Testis (tissue), 3 donors: ENCODE data around the gene SLC16A6. TPM values are rescaled to one million over a fixed set of nuclear protein-coding genes. Genes with fewer than 3 reads are reported as not detected.
"Not testable (repeated sequence)": the region's sequence is repeated elsewhere in the genome, so short reads cannot be mapped to it uniquely, and the experiment has no call there.

ENCODE experiments used
- DNase-seq: peaks from one replicate; pipeline ENCODE4 v3.0.0-alpha.2; 2019
- H3K27ac ChIP-seq, 2 donors: fragments of 200-600 bp; sonication (generic); one replicate each; pipeline ENCODE4 v1.5.1; 2019
- H3K27me3 ChIP-seq: fragments of 200-600 bp; sonication (generic); one replicate; pipeline ENCODE4 v1.5.1; 2019
- H3K36me3 ChIP-seq: fragments of 200-600 bp; sonication (generic); one replicate; pipeline ENCODE4 v1.5.1; 2017; ENCODE audit warnings: low read depth; ENCODE audit errors: missing control alignments
- H3K4me1 ChIP-seq: fragments of 200-600 bp; sonication (generic); one replicate; pipeline ENCODE4 v1.5.1; 2019
- H3K4me3 ChIP-seq, 2 donors: fragments of 200-600 bp; sonication (generic); one replicate each; pipeline ENCODE4 v1.5.1; 2017 to 2019
- H3K9me3 ChIP-seq: fragments of 200-600 bp; sonication (generic); one replicate; pipeline ENCODE4 v1.5.1; 2017
- POLR2A ChIP-seq: fragments of 450-650 bp; IDR thresholded peaks from one replicate; pipeline ENCODE4 v1.6.1; 2017; ENCODE audit warnings: antibody characterized with exemption, mild to moderate bottlenecking, moderate library complexity
- WGBS, 2 donors: methylation state at CpG; one replicate each; pipeline ENCODE4 v1.1.5; 2018; 5-methylcytosine and 5-hydroxymethylcytosine counted together
- intact Hi-C: fragments of 100-400 bp; cut with DNase I; formaldehyde crosslinking; loops from one replicate; pipeline ENCODE4 v1.15.1; 2023; ENCODE audit warnings: low total_unique reads
- polyA plus RNA-seq: library from polyadenylated mRNA; stranded (reverse); fragments of 350-450 nt; fragmentation: Illumina TruSeq; extraction: RNeasy Lipid Tissue Mini Kit (QIAGEN cat#74804); gene quantifications from one replicate; pipeline ENCODE4 v1.2.3, GENCODE V29; 2014; ENCODE audit warnings: low read depth, low replicate concordance; ENCODE audit not compliant: insufficient read depth
- total RNA-seq, 2 donors: library from RNA; depleted of rRNA; stranded (reverse); fragments of >200 nt; gene quantifications; one replicate each; pipeline ENCODE4 v1.2.3, GENCODE V29; 2016
- TF ChIP-seq, protein P1 (sequence below), 3 experiments: fragments of 450-650 bp in 2 of 3; fragments of 200-600 bp in 1 of 3; sonication (generic) in 1 of 3; IDR thresholded peaks; one replicate each; pipeline ENCODE4 v1.5.1; 2016 to 2019; ENCODE audit warnings: antibody characterized with exemption in 3 of 3, mild to moderate bottlenecking in 2 of 3, moderate library complexity in 1 of 3

SLC16A6 gene
- total and polyA plus RNA-seq, 3 donors from 2014 or later = 1.5 to 2.2 (median 1.9) TPM

DNA sequence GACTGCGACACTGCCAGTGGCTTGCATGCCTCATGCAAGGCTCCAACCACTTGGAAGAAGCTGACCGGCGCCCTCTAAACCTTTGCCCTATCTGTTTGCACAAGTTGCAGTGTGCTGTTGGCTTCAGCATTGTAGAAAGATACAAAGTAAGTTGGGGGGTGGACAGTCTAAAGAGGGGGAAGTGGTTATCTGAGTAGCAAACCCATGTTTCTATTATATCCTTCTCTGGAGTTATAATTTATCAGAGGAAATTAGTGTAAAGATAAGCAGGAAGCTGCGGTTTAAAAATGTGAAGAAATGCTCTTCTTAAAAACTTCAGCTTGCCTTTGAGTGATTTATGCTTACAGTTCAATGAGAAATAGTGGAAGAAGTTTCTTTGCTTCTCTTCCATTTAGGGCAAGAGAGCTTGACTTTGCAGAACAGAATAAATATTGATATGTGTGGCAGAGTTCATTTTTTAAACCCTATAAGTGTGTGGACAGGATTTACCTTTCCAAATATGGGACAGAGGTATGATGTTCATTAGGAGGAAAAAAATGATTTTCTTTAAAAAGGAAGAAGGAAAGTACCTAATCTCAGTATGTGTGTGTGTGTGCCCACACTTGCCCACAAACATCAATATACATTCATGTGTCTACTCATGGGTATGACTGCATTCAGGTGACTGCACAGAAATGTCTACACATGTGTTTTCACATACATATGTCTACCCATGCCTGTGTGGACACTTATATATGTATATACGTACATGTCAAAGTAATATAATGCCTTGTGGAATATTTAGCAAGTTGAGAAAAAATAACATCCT lies 35.0 kb downstream of the SLC16A6 start:
- no peaks in the 10 kb centered on the region for H3K36me3 ChIP-seq
- no peaks in the 10 kb centered on the region for H3K9me3 ChIP-seq
- no peak for DNase-seq
- WGBS, 2 donors = 70 to 74% methylated on average over 5 of the region's 5 CpGs
- TF ChIP-seq, protein P1, sequence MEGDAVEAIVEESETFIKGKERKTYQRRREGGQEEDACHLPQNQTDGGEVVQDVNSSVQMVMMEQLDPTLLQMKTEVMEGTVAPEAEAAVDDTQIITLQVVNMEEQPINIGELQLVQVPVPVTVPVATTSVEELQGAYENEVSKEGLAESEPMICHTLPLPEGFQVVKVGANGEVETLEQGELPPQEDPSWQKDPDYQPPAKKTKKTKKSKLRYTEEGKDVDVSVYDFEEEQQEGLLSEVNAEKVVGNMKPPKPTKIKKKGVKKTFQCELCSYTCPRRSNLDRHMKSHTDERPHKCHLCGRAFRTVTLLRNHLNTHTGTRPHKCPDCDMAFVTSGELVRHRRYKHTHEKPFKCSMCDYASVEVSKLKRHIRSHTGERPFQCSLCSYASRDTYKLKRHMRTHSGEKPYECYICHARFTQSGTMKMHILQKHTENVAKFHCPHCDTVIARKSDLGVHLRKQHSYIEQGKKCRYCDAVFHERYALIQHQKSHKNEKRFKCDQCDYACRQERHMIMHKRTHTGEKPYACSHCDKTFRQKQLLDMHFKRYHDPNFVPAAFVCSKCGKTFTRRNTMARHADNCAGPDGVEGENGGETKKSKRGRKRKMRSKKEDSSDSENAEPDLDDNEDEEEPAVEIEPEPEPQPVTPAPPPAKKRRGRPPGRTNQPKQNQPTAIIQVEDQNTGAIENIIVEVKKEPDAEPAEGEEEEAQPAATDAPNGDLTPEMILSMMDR (IDR thresholded peaks at IDR 0.05) = no peak
- TF ChIP-seq POLR2A = no peak
- no peak overlapping the region for H3K27ac ChIP-seq
- no peak overlapping the region for H3K4me3 ChIP-seq
- no peaks in the 10 kb centered on the region for H3K27me3 ChIP-seq
- intact Hi-C loops = no loop called here
- H3K4me1 ChIP-seq = peaks cover 3% of the 10 kb centered on the region

DNA sequence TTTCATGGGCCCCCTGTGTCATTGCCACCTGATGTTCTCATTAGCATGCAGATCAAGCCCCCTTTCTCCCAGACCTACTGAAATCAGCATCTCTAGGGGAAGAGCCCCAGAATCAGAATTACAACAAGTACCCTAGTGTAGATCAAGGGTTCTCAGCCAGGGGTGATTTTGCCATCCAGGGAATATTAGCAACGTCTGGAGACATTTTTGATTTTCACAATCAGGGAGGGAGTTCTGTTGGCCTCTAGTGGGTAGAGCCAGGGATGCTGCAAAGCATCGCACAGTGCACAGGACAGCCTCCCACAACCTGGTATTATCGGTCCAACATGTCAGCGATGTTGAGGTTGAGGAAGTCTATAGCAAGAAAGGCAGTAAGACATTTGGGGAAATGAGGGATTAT lies 35.8 kb downstream of the SLC16A6 start:
- Histone ChIP-seq H3K9me3 (no peaks in the 10 kb centered on the region), H3K4me1 (peaks cover 5% of the 10 kb centered on the region), H3K27me3 (no peaks in the 10 kb centered on the region), H3K36me3 (no peaks in the 10 kb centered on the region), H3K4me3 (no peak overlapping the region), H3K27ac (no peak overlapping the region)
- WGBS, 2 donors = 85 to 86% methylated on average over 4 of the region's 4 CpGs
- DNase-seq = no peak
- intact Hi-C loops = no loop called here
- TF ChIP-seq, protein P1 (IDR thresholded peaks at IDR 0.05) = no peak
- TF ChIP-seq POLR2A = no peak

DNA sequence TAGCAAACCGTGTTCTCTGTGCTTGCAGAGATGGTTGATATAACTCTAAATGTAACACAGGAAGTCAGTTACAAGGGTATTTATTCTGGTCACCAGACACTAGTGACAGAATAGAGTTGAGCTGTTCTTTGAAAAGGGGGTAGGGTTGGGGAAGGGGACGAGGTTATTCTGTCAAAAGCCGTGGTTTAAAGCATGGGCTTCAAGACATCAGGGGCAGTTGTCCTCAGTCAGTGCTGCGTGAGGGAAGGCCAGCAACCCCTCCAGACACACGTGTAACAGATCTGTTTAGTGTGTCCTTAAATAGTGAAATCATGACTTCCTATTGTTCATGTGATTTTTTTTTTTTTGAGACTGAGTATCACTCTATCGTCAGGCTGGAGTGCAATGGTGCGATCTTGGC lies 37.5 kb downstream of the SLC16A6 start:
- DNase-seq, H3K36me3 ChIP-seq, H3K9me3 ChIP-seq, H3K27ac ChIP-seq, H3K4me3 ChIP-seq, H3K27me3 ChIP-seq, intact Hi-C loops: not testable (repeated sequence)
- peaks cover 14% of the 10 kb centered on the region for H3K4me1 ChIP-seq
- 90 to 92% methylated on average over 7 of the region's 7 CpGs for WGBS, 2 donors

DNA sequence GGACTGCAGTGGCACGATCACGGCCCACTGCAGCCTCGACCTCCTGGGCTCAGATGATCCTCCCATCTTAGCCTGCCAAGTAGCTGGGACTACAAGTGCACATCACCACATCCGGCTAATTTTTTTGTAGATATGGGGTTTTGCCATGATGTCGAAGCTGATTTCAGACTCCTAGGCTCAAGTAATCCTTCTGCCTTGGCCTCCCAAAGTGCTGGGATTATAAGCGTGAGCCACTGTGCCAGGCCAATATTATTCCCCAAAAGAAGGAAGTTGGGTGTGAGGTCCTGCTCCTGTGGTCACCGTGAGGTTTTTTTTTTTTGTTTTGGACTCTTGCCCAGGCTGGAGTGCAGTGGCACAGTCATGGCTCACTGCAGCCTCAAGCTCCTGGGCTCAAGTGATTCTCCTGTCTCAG lies 41.6 kb downstream of the SLC16A6 start:
- TF ChIP-seq, protein P1 (IDR thresholded peaks at IDR 0.05) = no peak
- TF ChIP-seq POLR2A = no peak
- no peaks in the 10 kb centered on the region for H3K9me3 ChIP-seq
- 36 to 41% methylated on average over 7 of the region's 7 CpGs for WGBS, 2 donors
- H3K4me1 ChIP-seq = peaks cover 14% of the 10 kb centered on the region
- DNase-seq = no peak
- H3K27me3 ChIP-seq = no peaks in the 10 kb centered on the region
- H3K4me3 ChIP-seq = no peak overlapping the region
- intact Hi-C loops = no loop called here
- H3K27ac ChIP-seq = peak overlapping the region; percentile 28 to 43
- no peaks in the 10 kb centered on the region for H3K36me3 ChIP-seq

DNA sequence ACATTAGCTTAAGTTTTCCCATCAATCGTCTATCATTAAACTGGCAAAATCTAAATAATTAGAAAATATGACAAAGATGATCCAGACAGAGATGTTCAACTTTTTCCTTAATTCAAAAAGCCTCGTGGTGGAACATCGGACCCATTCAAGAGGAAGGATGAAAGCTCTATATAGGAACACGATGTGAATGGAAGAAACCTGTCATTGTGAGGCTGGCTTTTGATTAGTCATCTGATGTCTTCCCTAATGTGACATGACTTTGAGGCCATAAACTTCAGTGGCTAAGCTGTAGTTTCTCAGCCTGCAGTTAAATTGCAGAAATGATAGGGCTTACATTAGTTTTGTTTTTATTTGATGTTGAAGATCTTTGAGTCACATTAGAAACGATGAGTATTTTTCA lies 42.0 kb downstream of the SLC16A6 start:
- intact Hi-C loops = no loop called here
- no peaks in the 10 kb centered on the region for H3K36me3 ChIP-seq
- TF ChIP-seq POLR2A = no peak
- TF ChIP-seq, protein P1 (IDR thresholded peaks at IDR 0.05) = no peak
- peak overlapping the region; percentile 94 to 98 for H3K27ac ChIP-seq
- H3K4me1 ChIP-seq = peaks cover 14% of the 10 kb centered on the region
- no peaks in the 10 kb centered on the region for H3K27me3 ChIP-seq
- 45 to 54% methylated on average over 5 of the region's 5 CpGs for whole genome bisulfite sequencing, 2 donors
- H3K9me3 ChIP-seq = no peaks in the 10 kb centered on the region
- DNase-seq = no peak
- no peak overlapping the region for H3K4me3 ChIP-seq
